K562 (cell line): ENCODE measurements around the gene TMC8. TPM values are rescaled to one million over a fixed set of nuclear protein-coding genes. Genes with fewer than 3 reads are reported as not detected.

Experiments used
- GABPB1 ChIP-seq: sonication (generic); formaldehyde crosslinking; IDR thresholded peaks from 2 replicates; pipeline ENCODE4 v1.8.0; 2022; ENCODE audit warnings: mild to moderate bottlenecking, missing genetic modification reagents
- HCFC1 ChIP-seq: IDR thresholded peaks from 2 replicates; pipeline ENCODE4 v1.6.1; 2012; ENCODE audit warnings: low read depth, low read length, improper control_type of control experiment
- SAFB ChIP-seq: fragments of 200-400 bp; formaldehyde crosslinking; IDR thresholded peaks from 2 replicates; pipeline ENCODE4 v1.6.1; 2017; ENCODE audit warnings: low read depth, low read length, borderline replicate concordance
- SAP30 ChIP-seq: fragments of 200-600 bp; sonication (generic); IDR thresholded peaks from 2 replicates; pipeline ENCODE4 v1.6.1; 2012; ENCODE audit warnings: borderline replicate concordance, low read depth, mild to moderate bottlenecking, moderate library complexity, low read length, control low read depth, inconsistent platforms; ENCODE audit not compliant: insufficient read depth, poor library complexity, severe bottlenecking
- SREBF1 ChIP-seq: fragments of 150-350 bp; IDR thresholded peaks from 2 replicates; pipeline ENCODE4 v1.6.1; 2014; ENCODE audit warnings: antibody characterized with exemption, low read depth, low read length, borderline replicate concordance
- polyA plus RNA-seq, 8 experiments: library from polyadenylated mRNA; depleted of rRNA in 4 of 8; stranded (reverse) in 5 of 8; unstranded in 3 of 8; fragments of >200 nt; fragmentation: Nextera tagmentation in 2 of 8; fragmentation: Illumina TruSeq in 1 of 8; extraction: Ambion mirVana in 2 of 8; extraction: Trizol in 1 of 8; gene quantifications; 2 replicates each; pipeline versions ENCODE4 v1.2.1 to v1.2.3, GENCODE V29; 2011 to 2014; ENCODE audit warnings: inconsistent platforms in 1 of 8, missing spikeins in 1 of 8
- total RNA-seq, 7 experiments: library from RNA; depleted of rRNA in 6 of 7; stranded (reverse); fragments of >200 nt in 6 of 7; fragmentation: Illumina TruSeq in 2 of 7; extraction: Trizol in 2 of 7; gene quantifications; 2 replicates each; pipeline versions ENCODE4 v1.2.1 to v1.2.3, GENCODE V29; 2011 to 2021; ENCODE audit warnings: low replicate concordance in 1 of 7
- TF ChIP-seq, protein P1 (sequence below): fragments of 450-650 bp; IDR thresholded peaks from 2 replicates; pipeline ENCODE4 v1.6.1; 2016; ENCODE audit warnings: mild to moderate bottlenecking, moderate library complexity
- TF ChIP-seq, protein P2 (sequence below): fragments of 450-650 bp; IDR thresholded peaks from 2 replicates; pipeline ENCODE4 v1.6.1; 2018; ENCODE audit warnings: mild to moderate bottlenecking, low read depth; ENCODE audit not compliant: partially characterized antibody
- TF ChIP-seq, protein P3 (sequence below): sonication (generic); formaldehyde crosslinking; IDR thresholded peaks from 2 replicates; pipeline ENCODE4 v1.8.0; 2022; ENCODE audit warnings: mild to moderate bottlenecking, missing genetic modification reagents
- TF ChIP-seq, protein P4 (sequence below): IDR thresholded peaks from 2 replicates; pipeline ENCODE4 v1.6.1; 2011; ENCODE audit warnings: borderline replicate concordance, low read depth, mild to moderate bottlenecking, moderate library complexity, low read length; ENCODE audit not compliant: insufficient read depth, poor library complexity, severe bottlenecking

The TMC8 gene
- total and polyA plus RNA-seq, 9 of the 15 experiments (the other 6 are each of a cell fraction or from before 2014, with no cell fraction given), result 0.13 to 10.9 (median 2.8) TPM

DNA sequence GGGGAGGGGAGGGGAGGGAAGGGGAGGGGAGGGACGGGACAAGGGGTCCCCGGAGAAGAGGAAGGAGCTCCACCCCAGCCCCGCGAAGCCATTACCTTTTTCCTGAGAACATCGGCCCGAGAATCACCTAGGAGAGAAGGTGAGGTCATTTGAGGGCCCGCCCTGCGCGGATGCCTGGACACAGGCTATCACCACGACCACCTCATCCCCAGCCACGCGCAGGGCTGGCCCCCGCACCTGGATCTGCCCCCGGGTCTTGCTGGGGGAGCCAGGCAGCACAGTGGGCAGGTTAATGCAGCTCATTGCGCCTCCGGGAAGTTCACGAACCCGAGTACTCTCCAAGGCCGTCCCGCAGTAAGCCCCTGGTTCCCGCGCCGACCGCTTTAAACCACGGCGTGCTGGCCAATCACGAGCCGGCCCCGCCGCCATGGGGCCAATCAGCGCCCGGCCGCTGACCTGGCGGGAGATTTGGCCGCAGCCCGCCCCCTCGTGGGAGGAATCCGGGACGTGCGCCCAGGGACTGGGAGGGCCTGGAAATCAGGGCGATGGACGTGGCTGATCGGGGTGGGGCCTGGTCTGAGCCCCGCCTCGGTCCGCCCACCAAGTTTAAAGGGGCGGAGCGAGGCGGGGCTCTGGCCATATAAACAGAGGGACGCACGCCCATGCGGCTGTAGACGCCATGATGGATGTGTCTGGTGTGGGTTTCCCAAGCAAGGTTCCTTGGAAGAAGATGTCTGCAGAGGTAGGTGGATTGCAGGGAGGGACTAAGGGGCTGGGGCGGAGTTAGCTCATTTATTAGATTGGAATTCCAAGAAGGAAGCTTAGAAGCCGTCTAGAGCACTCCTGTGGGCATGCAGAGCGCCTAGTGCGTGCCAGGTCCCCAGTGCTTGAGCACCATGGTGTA lies 56.4 kb downstream of the TMC8 start, which contains the start of the genes AFMID and TK1 (continued):
- TF ChIP-seq SAP30, result peak; percentile 95
- peak; percentile 86 for TF ChIP-seq GABPB1 (CRISPR knock-in tag)
- TF ChIP-seq, protein P1, sequence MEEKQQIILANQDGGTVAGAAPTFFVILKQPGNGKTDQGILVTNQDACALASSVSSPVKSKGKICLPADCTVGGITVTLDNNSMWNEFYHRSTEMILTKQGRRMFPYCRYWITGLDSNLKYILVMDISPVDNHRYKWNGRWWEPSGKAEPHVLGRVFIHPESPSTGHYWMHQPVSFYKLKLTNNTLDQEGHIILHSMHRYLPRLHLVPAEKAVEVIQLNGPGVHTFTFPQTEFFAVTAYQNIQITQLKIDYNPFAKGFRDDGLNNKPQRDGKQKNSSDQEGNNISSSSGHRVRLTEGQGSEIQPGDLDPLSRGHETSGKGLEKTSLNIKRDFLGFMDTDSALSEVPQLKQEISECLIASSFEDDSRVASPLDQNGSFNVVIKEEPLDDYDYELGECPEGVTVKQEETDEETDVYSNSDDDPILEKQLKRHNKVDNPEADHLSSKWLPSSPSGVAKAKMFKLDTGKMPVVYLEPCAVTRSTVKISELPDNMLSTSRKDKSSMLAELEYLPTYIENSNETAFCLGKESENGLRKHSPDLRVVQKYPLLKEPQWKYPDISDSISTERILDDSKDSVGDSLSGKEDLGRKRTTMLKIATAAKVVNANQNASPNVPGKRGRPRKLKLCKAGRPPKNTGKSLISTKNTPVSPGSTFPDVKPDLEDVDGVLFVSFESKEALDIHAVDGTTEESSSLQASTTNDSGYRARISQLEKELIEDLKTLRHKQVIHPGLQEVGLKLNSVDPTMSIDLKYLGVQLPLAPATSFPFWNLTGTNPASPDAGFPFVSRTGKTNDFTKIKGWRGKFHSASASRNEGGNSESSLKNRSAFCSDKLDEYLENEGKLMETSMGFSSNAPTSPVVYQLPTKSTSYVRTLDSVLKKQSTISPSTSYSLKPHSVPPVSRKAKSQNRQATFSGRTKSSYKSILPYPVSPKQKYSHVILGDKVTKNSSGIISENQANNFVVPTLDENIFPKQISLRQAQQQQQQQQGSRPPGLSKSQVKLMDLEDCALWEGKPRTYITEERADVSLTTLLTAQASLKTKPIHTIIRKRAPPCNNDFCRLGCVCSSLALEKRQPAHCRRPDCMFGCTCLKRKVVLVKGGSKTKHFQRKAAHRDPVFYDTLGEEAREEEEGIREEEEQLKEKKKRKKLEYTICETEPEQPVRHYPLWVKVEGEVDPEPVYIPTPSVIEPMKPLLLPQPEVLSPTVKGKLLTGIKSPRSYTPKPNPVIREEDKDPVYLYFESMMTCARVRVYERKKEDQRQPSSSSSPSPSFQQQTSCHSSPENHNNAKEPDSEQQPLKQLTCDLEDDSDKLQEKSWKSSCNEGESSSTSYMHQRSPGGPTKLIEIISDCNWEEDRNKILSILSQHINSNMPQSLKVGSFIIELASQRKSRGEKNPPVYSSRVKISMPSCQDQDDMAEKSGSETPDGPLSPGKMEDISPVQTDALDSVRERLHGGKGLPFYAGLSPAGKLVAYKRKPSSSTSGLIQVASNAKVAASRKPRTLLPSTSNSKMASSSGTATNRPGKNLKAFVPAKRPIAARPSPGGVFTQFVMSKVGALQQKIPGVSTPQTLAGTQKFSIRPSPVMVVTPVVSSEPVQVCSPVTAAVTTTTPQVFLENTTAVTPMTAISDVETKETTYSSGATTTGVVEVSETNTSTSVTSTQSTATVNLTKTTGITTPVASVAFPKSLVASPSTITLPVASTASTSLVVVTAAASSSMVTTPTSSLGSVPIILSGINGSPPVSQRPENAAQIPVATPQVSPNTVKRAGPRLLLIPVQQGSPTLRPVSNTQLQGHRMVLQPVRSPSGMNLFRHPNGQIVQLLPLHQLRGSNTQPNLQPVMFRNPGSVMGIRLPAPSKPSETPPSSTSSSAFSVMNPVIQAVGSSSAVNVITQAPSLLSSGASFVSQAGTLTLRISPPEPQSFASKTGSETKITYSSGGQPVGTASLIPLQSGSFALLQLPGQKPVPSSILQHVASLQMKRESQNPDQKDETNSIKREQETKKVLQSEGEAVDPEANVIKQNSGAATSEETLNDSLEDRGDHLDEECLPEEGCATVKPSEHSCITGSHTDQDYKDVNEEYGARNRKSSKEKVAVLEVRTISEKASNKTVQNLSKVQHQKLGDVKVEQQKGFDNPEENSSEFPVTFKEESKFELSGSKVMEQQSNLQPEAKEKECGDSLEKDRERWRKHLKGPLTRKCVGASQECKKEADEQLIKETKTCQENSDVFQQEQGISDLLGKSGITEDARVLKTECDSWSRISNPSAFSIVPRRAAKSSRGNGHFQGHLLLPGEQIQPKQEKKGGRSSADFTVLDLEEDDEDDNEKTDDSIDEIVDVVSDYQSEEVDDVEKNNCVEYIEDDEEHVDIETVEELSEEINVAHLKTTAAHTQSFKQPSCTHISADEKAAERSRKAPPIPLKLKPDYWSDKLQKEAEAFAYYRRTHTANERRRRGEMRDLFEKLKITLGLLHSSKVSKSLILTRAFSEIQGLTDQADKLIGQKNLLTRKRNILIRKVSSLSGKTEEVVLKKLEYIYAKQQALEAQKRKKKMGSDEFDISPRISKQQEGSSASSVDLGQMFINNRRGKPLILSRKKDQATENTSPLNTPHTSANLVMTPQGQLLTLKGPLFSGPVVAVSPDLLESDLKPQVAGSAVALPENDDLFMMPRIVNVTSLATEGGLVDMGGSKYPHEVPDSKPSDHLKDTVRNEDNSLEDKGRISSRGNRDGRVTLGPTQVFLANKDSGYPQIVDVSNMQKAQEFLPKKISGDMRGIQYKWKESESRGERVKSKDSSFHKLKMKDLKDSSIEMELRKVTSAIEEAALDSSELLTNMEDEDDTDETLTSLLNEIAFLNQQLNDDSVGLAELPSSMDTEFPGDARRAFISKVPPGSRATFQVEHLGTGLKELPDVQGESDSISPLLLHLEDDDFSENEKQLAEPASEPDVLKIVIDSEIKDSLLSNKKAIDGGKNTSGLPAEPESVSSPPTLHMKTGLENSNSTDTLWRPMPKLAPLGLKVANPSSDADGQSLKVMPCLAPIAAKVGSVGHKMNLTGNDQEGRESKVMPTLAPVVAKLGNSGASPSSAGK, result peak; percentile 84
- TF ChIP-seq, protein P2, sequence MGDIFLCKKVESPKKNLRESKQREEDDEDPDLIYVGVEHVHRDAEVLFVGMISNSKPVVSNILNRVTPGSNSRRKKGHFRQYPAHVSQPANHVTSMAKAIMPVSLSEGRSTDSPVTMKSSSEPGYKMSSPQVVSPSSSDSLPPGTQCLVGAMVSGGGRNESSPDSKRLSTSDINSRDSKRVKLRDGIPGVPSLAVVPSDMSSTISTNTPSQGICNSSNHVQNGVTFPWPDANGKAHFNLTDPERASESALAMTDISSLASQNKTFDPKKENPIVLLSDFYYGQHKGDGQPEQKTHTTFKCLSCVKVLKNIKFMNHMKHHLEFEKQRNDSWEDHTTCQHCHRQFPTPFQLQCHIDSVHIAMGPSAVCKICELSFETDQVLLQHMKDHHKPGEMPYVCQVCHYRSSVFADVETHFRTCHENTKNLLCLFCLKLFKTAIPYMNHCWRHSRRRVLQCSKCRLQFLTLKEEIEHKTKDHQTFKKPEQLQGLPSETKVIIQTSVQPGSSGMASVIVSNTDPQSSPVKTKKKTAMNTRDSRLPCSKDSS, result no peak
- no peak for TF ChIP-seq SREBF1
- peak; percentile 64 for TF ChIP-seq HCFC1
- TF ChIP-seq, protein P3, sequence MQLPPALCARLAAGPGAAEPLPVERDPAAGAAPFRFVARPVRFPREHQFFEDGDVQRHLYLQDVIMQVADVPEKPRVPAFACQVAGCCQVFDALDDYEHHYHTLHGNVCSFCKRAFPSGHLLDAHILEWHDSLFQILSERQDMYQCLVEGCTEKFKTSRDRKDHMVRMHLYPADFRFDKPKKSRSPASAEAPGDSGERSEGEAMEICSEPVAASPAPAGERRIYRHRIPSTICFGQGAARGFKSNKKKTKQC, result peak; percentile 88; the same call in 1 of the 2 replicates
- TF ChIP-seq, protein P4, sequence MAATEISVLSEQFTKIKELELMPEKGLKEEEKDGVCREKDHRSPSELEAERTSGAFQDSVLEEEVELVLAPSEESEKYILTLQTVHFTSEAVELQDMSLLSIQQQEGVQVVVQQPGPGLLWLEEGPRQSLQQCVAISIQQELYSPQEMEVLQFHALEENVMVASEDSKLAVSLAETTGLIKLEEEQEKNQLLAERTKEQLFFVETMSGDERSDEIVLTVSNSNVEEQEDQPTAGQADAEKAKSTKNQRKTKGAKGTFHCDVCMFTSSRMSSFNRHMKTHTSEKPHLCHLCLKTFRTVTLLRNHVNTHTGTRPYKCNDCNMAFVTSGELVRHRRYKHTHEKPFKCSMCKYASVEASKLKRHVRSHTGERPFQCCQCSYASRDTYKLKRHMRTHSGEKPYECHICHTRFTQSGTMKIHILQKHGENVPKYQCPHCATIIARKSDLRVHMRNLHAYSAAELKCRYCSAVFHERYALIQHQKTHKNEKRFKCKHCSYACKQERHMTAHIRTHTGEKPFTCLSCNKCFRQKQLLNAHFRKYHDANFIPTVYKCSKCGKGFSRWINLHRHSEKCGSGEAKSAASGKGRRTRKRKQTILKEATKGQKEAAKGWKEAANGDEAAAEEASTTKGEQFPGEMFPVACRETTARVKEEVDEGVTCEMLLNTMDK, result peak; percentile 99
- TF ChIP-seq SAFB, result no peak
